KMS-11 (cell line): ENCODE data around the gene BMP7.
"Not testable (repeated sequence)": the region's sequence is repeated elsewhere in the genome, so short reads cannot be mapped to it uniquely, and the experiment has no call there.

Source experiments
- H2AFZ ChIP-seq: fragments of 200-600 bp; sonication (generic); 2 replicates; pipeline ENCODE4 v1.6.1; 2016; ENCODE audit warnings: antibody characterized with exemption, mixed run types, low read depth
- H3K27ac ChIP-seq: fragments of 200-600 bp; sonication (generic); 2 replicates; pipeline ENCODE4 v1.6.1; 2016; ENCODE audit warnings: mild to moderate bottlenecking, mixed run types
- H3K27me3 ChIP-seq: fragments of 200-600 bp; sonication (generic); 2 replicates; pipeline ENCODE4 v1.6.1; 2017; ENCODE audit warnings: mild to moderate bottlenecking, low read depth, mixed run types, moderate library complexity; ENCODE audit not compliant: insufficient read depth
- H3K36me3 ChIP-seq: fragments of 200-600 bp; sonication (generic); 2 replicates; pipeline ENCODE4 v1.6.1; 2017; ENCODE audit warnings: mild to moderate bottlenecking, mixed run types; ENCODE audit not compliant: insufficient read depth
- H3K4me1 ChIP-seq: fragments of 200-600 bp; sonication (generic); 2 replicates; pipeline ENCODE4 v1.6.1; 2016; ENCODE audit warnings: mild to moderate bottlenecking, low read depth, mixed run types; ENCODE audit not compliant: poor library complexity, severe bottlenecking
- H3K4me2 ChIP-seq: fragments of 200-600 bp; sonication (generic); 2 replicates; pipeline ENCODE4 v1.7.0; 2016; ENCODE audit warnings: mild to moderate bottlenecking, mixed run types
- H3K4me3 ChIP-seq: fragments of 200-600 bp; sonication (generic); IDR thresholded peaks from 2 replicates; pipeline ENCODE4 v1.6.1; 2017; ENCODE audit warnings: low read depth, low read length, mixed read lengths; ENCODE audit not compliant: insufficient read depth
- H3K79me2 ChIP-seq: fragments of 200-600 bp; sonication (generic); 2 replicates; pipeline ENCODE4 v1.6.1; 2016; ENCODE audit warnings: low read depth, mixed run types; ENCODE audit not compliant: insufficient read depth
- H3K9ac ChIP-seq: fragments of 200-600 bp; sonication (generic); 2 replicates; pipeline ENCODE4 v1.6.1; 2016; ENCODE audit warnings: mild to moderate bottlenecking, mixed run types
- H4K20me1 ChIP-seq: fragments of 200-600 bp; sonication (generic); 2 replicates; pipeline ENCODE4 v1.6.1; 2016; ENCODE audit warnings: mild to moderate bottlenecking, mixed run types; ENCODE audit not compliant: insufficient read depth
- CTCF ChIP-seq: fragments of 200-600 bp; sonication (generic); conservative IDR thresholded peaks from 2 replicates; pipeline ENCODE4 v1.6.1; 2017; ENCODE audit warnings: low read depth, mild to moderate bottlenecking, antibody characterized with exemption, low read length, moderate library complexity, mixed read lengths

The BMP7 gene

GRCh38 chr20:57281900-57282299 is 15.5 kb upstream of the BMP7 start:
- Histone ChIP-seq H3K36me3 (no peaks in the 10 kb centered on the region), H3K27ac (peak overlapping the region; percentile 79), H3K79me2 (no peaks in the 10 kb centered on the region), H3K4me1 (peaks cover 51% of the 10 kb centered on the region), H2AFZ (peak overlapping the region; percentile 82; the same call in 1 of the 2 replicates), H3K4me3 (no peak overlapping the region), H3K9ac (peak overlapping the region; percentile 43; the same call in 1 of the 2 replicates), H3K4me2 (peak overlapping the region; percentile 95), H3K27me3 (no peaks in the 10 kb centered on the region), H4K20me1 (no peaks in the 10 kb centered on the region)
- no peak for TF ChIP-seq CTCF

- no peaks in the 10 kb centered on the region for H4K20me1 ChIP-seq
- peaks cover 44% of the 10 kb centered on the region for H3K4me1 ChIP-seq
- no peak overlapping the region for H3K4me2 ChIP-seq
- no peak overlapping the region for H3K27ac ChIP-seq
- TF ChIP-seq CTCF, result no peak
- H3K9ac ChIP-seq, result no peak overlapping the region
- no peaks in the 10 kb centered on the region for H3K27me3 ChIP-seq
- no peaks in the 10 kb centered on the region for H3K36me3 ChIP-seq
- no peak overlapping the region for H2AFZ ChIP-seq
- no peak overlapping the region for H3K4me3 ChIP-seq
- no peaks in the 10 kb centered on the region for H3K79me2 ChIP-seq
These were observed 13.8 kb upstream of the BMP7 start for GRCh38 chr20:57280221-57280620.

GRCh38 chr20:57279548-57279947 is 13.1 kb upstream of the BMP7 start:
- not testable (repeated sequence) for H3K27ac ChIP-seq, H3K4me3 ChIP-seq, H3K4me2 ChIP-seq, H4K20me1 ChIP-seq, H3K9ac ChIP-seq, H2AFZ ChIP-seq, H3K36me3 ChIP-seq, H3K27me3 ChIP-seq, H3K79me2 ChIP-seq
- peaks cover 40% of the 10 kb centered on the region for H3K4me1 ChIP-seq

- H3K4me1 ChIP-seq, result peaks cover 31% of the 10 kb centered on the region
- no peak overlapping the region for H3K4me3 ChIP-seq
- no peak overlapping the region for H3K4me2 ChIP-seq
- no peaks in the 10 kb centered on the region for H4K20me1 ChIP-seq
- H3K27me3 ChIP-seq, result no peaks in the 10 kb centered on the region
- no peak overlapping the region for H3K27ac ChIP-seq
- no peaks in the 10 kb centered on the region for H3K79me2 ChIP-seq
- TF ChIP-seq CTCF, result no peak
- H2AFZ ChIP-seq, result no peak overlapping the region
- no peak overlapping the region for H3K9ac ChIP-seq
- H3K36me3 ChIP-seq, result no peaks in the 10 kb centered on the region
These were observed 12.0 kb upstream of the BMP7 start for GRCh38 chr20:57278457-57278856.

GRCh38 chr20:57277398-57278105 is 11.1 kb upstream of the BMP7 start:
- Histone ChIP-seq H3K4me2 (no peak overlapping the region), H3K27ac (no peak overlapping the region), H3K9ac (no peak overlapping the region), H3K4me3 (no peak overlapping the region), H3K36me3 (no peaks in the 10 kb centered on the region), H3K79me2 (no peaks in the 10 kb centered on the region), H4K20me1 (no peaks in the 10 kb centered on the region), H3K27me3 (no peaks in the 10 kb centered on the region), H2AFZ (no peak overlapping the region), H3K4me1 (peaks cover 31% of the 10 kb centered on the region)
- no peak for TF ChIP-seq CTCF
